Measurements from ENCODE around the gene IGFBP2.

DNA sequence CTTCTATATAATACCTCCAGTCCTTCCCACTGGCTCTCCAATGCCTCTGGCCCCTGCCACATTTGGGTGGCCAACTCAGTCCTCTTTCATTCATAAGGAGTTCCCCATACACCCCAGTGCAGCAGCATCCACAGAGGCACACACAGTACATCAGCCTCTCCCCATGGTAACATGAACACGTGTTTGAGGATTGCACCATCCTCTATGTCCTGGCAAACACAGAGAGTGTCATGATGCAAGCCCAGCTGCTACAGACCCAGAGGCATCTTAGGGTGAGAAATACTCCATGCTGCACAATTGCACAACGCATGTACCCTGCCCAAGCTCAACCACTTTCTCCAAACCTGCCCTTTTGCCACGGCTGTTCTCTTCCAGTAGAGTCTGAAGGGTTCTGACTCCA lies 50.6 kb downstream of the IGFBP2 start:
- TF ChIP-seq CTCF (IDR thresholded peaks at IDR 0.05) (no peak), POLR2A (IDR thresholded peaks at IDR 0.05) (no peak)
